Muscle of leg (tissue), 11 donors: Measurements from ENCODE around the gene NRP2. TPM values are rescaled to one million over a fixed set of nuclear protein-coding genes. Genes with fewer than 3 reads are reported as not detected.
A peak's percentile ranks its signal among the peaks of the same experiment; 100 is the strongest.

Experiments
- DNase-seq: peaks from one replicate; pipeline ENCODE4 v3.0.0; 2013
- H3K27ac ChIP-seq: one replicate; pipeline ENCODE4 v1.5.1; 2013; ENCODE audit warnings: mild to moderate bottlenecking, low read length, control low read depth
- H3K27me3 ChIP-seq: one replicate; pipeline ENCODE4 v1.6.1; 2013; ENCODE audit warnings: low read length; ENCODE audit not compliant: control insufficient read depth, insufficient read depth
- H3K36me3 ChIP-seq: one replicate; pipeline ENCODE4 v1.6.1; 2013; ENCODE audit warnings: low read length; ENCODE audit not compliant: control insufficient read depth, insufficient read depth
- H3K4me1 ChIP-seq: one replicate; pipeline ENCODE4 v1.6.1; 2013; ENCODE audit warnings: low read length; ENCODE audit not compliant: control insufficient read depth, insufficient read depth
- H3K4me3 ChIP-seq: one replicate; pipeline ENCODE4 v1.5.1; 2013; ENCODE audit warnings: low read length, control low read depth
- H3K9me3 ChIP-seq: replicated peaks from 2 replicates; pipeline ENCODE4 v1.6.1; 2013; ENCODE audit warnings: low read depth, low read length; ENCODE audit not compliant: control insufficient read depth
- WGBS: methylation state at CpG from one replicate; pipeline ENCODE4 v1.1.5; 2013; ENCODE audit warnings: missing lambda C conversion rate; ENCODE audit not compliant: insufficient coverage; 5-methylcytosine and 5-hydroxymethylcytosine counted together
- polyA plus RNA-seq, 8 donors: library from polyadenylated mRNA; unstranded; fragments of 120-200 nt; gene quantifications; one replicate each; pipeline versions ENCODE4 v1.2.1 to v1.2.3, GENCODE V29; 2013; ENCODE audit warnings: inconsistent platforms in 1 of 8, low replicate concordance in 1 of 8; ENCODE audit not compliant: insufficient read length in 8 of 8, insufficient read depth in 1 of 8
- total RNA-seq: library from RNA; stranded (reverse); fragments of 120-200 nt; gene quantifications from one replicate; pipeline ENCODE4 v1.2.4, GENCODE V29; 2013

Gene NRP2
- total and polyA plus RNA-seq, 9 donors = 11.6 to 27.9 (median 18.6) TPM

- Histone ChIP-seq H3K36me3 (peaks cover 3% of the 10 kb centered on the region), H3K9me3 (no peaks in the 10 kb centered on the region), H3K27me3 (no peaks in the 10 kb centered on the region), H3K27ac (no peak overlapping the region), H3K4me1 (peaks cover 9% of the 10 kb centered on the region), H3K4me3 (no peak overlapping the region)
- no peak for DNase-seq
- WGBS = no CpG with 5 or more reads among the region's 5 CpGs
Measured at GRCh38 chr2:205751569-205752031, 69.3 kb downstream of the NRP2 start.

GRCh38 chr2:205752296-205752820, 70.1 kb downstream of the NRP2 start:
- no peak overlapping the region for H3K4me3 ChIP-seq
- H3K4me1 ChIP-seq = peaks cover 9% of the 10 kb centered on the region
- peaks cover 4% of the 10 kb centered on the region for H3K36me3 ChIP-seq
- WGBS = 85% methylated on average over 4 of the region's 4 CpGs
- H3K9me3 ChIP-seq = no peaks in the 10 kb centered on the region
- no peak for DNase-seq
- no peaks in the 10 kb centered on the region for H3K27me3 ChIP-seq
- no peak overlapping the region for H3K27ac ChIP-seq

- no peaks in the 10 kb centered on the region for H3K27me3 ChIP-seq
Measured at GRCh38 chr2:205752924-205753323, 70.6 kb downstream of the NRP2 start.

GRCh38 chr2:205754285-205754923, 72.1 kb downstream of the NRP2 start:
- H3K27ac ChIP-seq = no peak overlapping the region
- no peaks in the 10 kb centered on the region for H3K27me3 ChIP-seq
- no peaks in the 10 kb centered on the region for H3K9me3 ChIP-seq
- no peak for DNase-seq
- H3K4me1 ChIP-seq = peaks cover 16% of the 10 kb centered on the region
- no peak overlapping the region for H3K4me3 ChIP-seq
- peaks cover 3% of the 10 kb centered on the region for H3K36me3 ChIP-seq
- WGBS = 80% methylated on average over 1 of the region's 6 CpGs

More at GRCh38 chr2:205752924-205753323, 70.6 kb downstream of the NRP2 start:
- Histone ChIP-seq H3K9me3 (no peaks in the 10 kb centered on the region), H3K4me3 (no peak overlapping the region), H3K27ac (no peak overlapping the region), H3K36me3 (peaks cover 4% of the 10 kb centered on the region), H3K4me1 (peaks cover 8% of the 10 kb centered on the region)
- DNase-seq = no peak
- WGBS = 80% methylated on average over 1 of the region's 8 CpGs

- Histone ChIP-seq H3K4me3 (no peak overlapping the region), H3K36me3 (peaks cover 2% of the 10 kb centered on the region), H3K4me1 (peaks cover 16% of the 10 kb centered on the region), H3K9me3 (no peaks in the 10 kb centered on the region), H3K27ac (no peak overlapping the region), H3K27me3 (no peaks in the 10 kb centered on the region)
- no peak for DNase-seq
- WGBS = 0% methylated on average over 1 of the region's 5 CpGs
Measured at GRCh38 chr2:205754924-205755321, 72.6 kb downstream of the NRP2 start.

GRCh38 chr2:205755923-205756322, 73.6 kb downstream of the NRP2 start:
- no peak for DNase-seq
- Histone ChIP-seq H3K9me3 (no peaks in the 10 kb centered on the region), H3K36me3 (peaks cover 2% of the 10 kb centered on the region), H3K27me3 (no peaks in the 10 kb centered on the region), H3K27ac (no peak overlapping the region), H3K4me3 (no peak overlapping the region), H3K4me1 (peaks cover 19% of the 10 kb centered on the region)
- WGBS = 17% methylated on average over 1 of the region's 3 CpGs

- Histone ChIP-seq H3K27ac (no peak overlapping the region), H3K4me1 (peaks cover 13% of the 10 kb centered on the region), H3K36me3 (peaks cover 2% of the 10 kb centered on the region), H3K4me3 (no peak overlapping the region), H3K27me3 (no peaks in the 10 kb centered on the region), H3K9me3 (no peaks in the 10 kb centered on the region)
- DNase-seq = no peak
- 96% methylated on average over 4 of the region's 4 CpGs for WGBS
Measured at GRCh38 chr2:205757271-205757670, 75.0 kb downstream of the NRP2 start.

GRCh38 chr2:205758051-205758450, 75.8 kb downstream of the NRP2 start:
- peaks cover 13% of the 10 kb centered on the region for H3K4me1 ChIP-seq
- H3K27ac ChIP-seq = no peak overlapping the region
- H3K4me3 ChIP-seq = no peak overlapping the region
- no peaks in the 10 kb centered on the region for H3K27me3 ChIP-seq
- DNase-seq = no peak
- WGBS = 53% methylated on average over 3 of the region's 4 CpGs
- no peaks in the 10 kb centered on the region for H3K9me3 ChIP-seq
- peaks cover 2% of the 10 kb centered on the region for H3K36me3 ChIP-seq

- H3K27ac ChIP-seq = no peak overlapping the region
- no peak for DNase-seq
- H3K9me3 ChIP-seq = no peaks in the 10 kb centered on the region
- 84% methylated on average over 3 of the region's 5 CpGs for WGBS
- no peaks in the 10 kb centered on the region for H3K27me3 ChIP-seq
- no peak overlapping the region for H3K4me3 ChIP-seq
- peaks cover 16% of the 10 kb centered on the region for H3K4me1 ChIP-seq
- H3K36me3 ChIP-seq = peaks cover 2% of the 10 kb centered on the region
Measured at GRCh38 chr2:205758500-205758899, 76.2 kb downstream of the NRP2 start.

- no peak overlapping the region for H3K4me3 ChIP-seq
- peaks cover 2% of the 10 kb centered on the region for H3K27me3 ChIP-seq
- H3K36me3 ChIP-seq = peaks cover 2% of the 10 kb centered on the region
- peaks cover 23% of the 10 kb centered on the region for H3K4me1 ChIP-seq
- no peak overlapping the region for H3K27ac ChIP-seq
- DNase-seq = peak; percentile 68
- H3K9me3 ChIP-seq = no peaks in the 10 kb centered on the region
- no CpG with 5 or more reads among the region's 4 CpGs for WGBS
Measured at GRCh38 chr2:205759257-205759656, 77.0 kb downstream of the NRP2 start.
